Measurements from ENCODE around the gene NMUR1. TPM values are rescaled to one million over a fixed set of nuclear protein-coding genes. Genes with fewer than 3 reads are reported as not detected.

The NMUR1 gene
- total and polyA plus RNA-seq, 2 experiments from 2014 or later = 0.33 to 0.37 TPM

- Histone ChIP-seq H3K36me3 (replicated peaks; ENCODE audit: insufficient read depth, low read depth) (no peaks in the 10 kb centered on the region), H4K20me1 (ENCODE audit: insufficient read depth, poor library complexity, severe bottlenecking) (no peaks in the 10 kb centered on the region), H3K4me3 (no peak overlapping the region), H3K4me1 (ENCODE audit: insufficient read depth) (no peaks in the 10 kb centered on the region), H3K27ac (no peak overlapping the region), H2AFZ (no peak overlapping the region), H3K27me3 (no peaks in the 10 kb centered on the region), H3K9me3 (ENCODE audit: low read depth) (no peaks in the 10 kb centered on the region), H3K9me2 (replicated peaks; ENCODE audit: insufficient read depth) (no peaks in the 10 kb centered on the region), H3K79me2 (no peaks in the 10 kb centered on the region), H3K4me2 (no peak overlapping the region)
- 83% methylated on average over 3 of the region's 3 CpGs for WGBS (ENCODE audit: low lambda C conversion rate, missing lambda C conversion rate)
- DNase-seq (ENCODE audit: low spot score) = no peak
- TF ChIP-seq EZH2phosphoT487 (IDR thresholded peaks at IDR 0.05; ENCODE audit: low read depth, severe bottlenecking, unreplicated experiment) (no peak), CTCF (IDR thresholded peaks at IDR 0.05; ENCODE audit: poor library complexity) (no peak), EZH2 (IDR thresholded peaks at IDR 0.05; ENCODE audit: borderline replicate concordance) (no peak)
These were observed 49.5 kb downstream of the NMUR1 start for GRCh38 chr2:231480781-231481180.

- H3K9me2 ChIP-seq (replicated peaks; ENCODE audit: insufficient read depth) = no peaks in the 10 kb centered on the region
- WGBS (ENCODE audit: low lambda C conversion rate, missing lambda C conversion rate) = 78% methylated on average over 9 of the region's 9 CpGs
- DNase-seq (ENCODE audit: low spot score) = no peak
- H3K4me3 ChIP-seq = no peak overlapping the region
- H2AFZ ChIP-seq = no peak overlapping the region
- H3K27me3 ChIP-seq = no peaks in the 10 kb centered on the region
- no peaks in the 10 kb centered on the region for H3K36me3 ChIP-seq (replicated peaks; ENCODE audit: insufficient read depth, low read depth)
- no peaks in the 10 kb centered on the region for H3K79me2 ChIP-seq
- H3K27ac ChIP-seq = no peak overlapping the region
- TF ChIP-seq EZH2phosphoT487 (IDR thresholded peaks at IDR 0.05; ENCODE audit: low read depth, severe bottlenecking, unreplicated experiment) = no peak
- no peak for TF ChIP-seq CTCF (IDR thresholded peaks at IDR 0.05; ENCODE audit: poor library complexity)
- TF ChIP-seq EZH2 (IDR thresholded peaks at IDR 0.05; ENCODE audit: borderline replicate concordance) = no peak
- H4K20me1 ChIP-seq (ENCODE audit: insufficient read depth, poor library complexity, severe bottlenecking) = no peaks in the 10 kb centered on the region
- no peaks in the 10 kb centered on the region for H3K9me3 ChIP-seq (ENCODE audit: low read depth)
- H3K4me2 ChIP-seq = no peak overlapping the region
- no peaks in the 10 kb centered on the region for H3K4me1 ChIP-seq (ENCODE audit: insufficient read depth)
These were observed 50.8 kb downstream of the NMUR1 start for GRCh38 chr2:231479455-231479854.

GRCh38 chr2:231476920-231477319 lies 53.3 kb downstream of the NMUR1 start:
- no peaks in the 10 kb centered on the region for H4K20me1 ChIP-seq (ENCODE audit: insufficient read depth, poor library complexity, severe bottlenecking)
- no peak for DNase-seq (ENCODE audit: low spot score)
- H3K27me3 ChIP-seq = no peaks in the 10 kb centered on the region
- no peaks in the 10 kb centered on the region for H3K79me2 ChIP-seq
- 91% methylated on average over 3 of the region's 3 CpGs for WGBS (ENCODE audit: low lambda C conversion rate, missing lambda C conversion rate)
- no peaks in the 10 kb centered on the region for H3K9me2 ChIP-seq (replicated peaks; ENCODE audit: insufficient read depth)
- TF ChIP-seq EZH2phosphoT487 (IDR thresholded peaks at IDR 0.05; ENCODE audit: low read depth, severe bottlenecking, unreplicated experiment) (no peak), CTCF (IDR thresholded peaks at IDR 0.05; ENCODE audit: poor library complexity) (no peak), EZH2 (IDR thresholded peaks at IDR 0.05; ENCODE audit: borderline replicate concordance) (no peak)
- no peaks in the 10 kb centered on the region for H3K36me3 ChIP-seq (replicated peaks; ENCODE audit: insufficient read depth, low read depth)
- no peak overlapping the region for H3K4me2 ChIP-seq
- H3K27ac ChIP-seq = no peak overlapping the region
- H3K4me1 ChIP-seq (ENCODE audit: insufficient read depth) = no peaks in the 10 kb centered on the region
- no peak overlapping the region for H2AFZ ChIP-seq
- no peaks in the 10 kb centered on the region for H3K9me3 ChIP-seq (ENCODE audit: low read depth)
- H3K4me3 ChIP-seq = no peak overlapping the region

- no peak overlapping the region for H3K4me2 ChIP-seq
- H3K9me2 ChIP-seq (replicated peaks; ENCODE audit: insufficient read depth) = no peaks in the 10 kb centered on the region
- H2AFZ ChIP-seq = no peak overlapping the region
- H3K4me1 ChIP-seq (ENCODE audit: insufficient read depth) = no peaks in the 10 kb centered on the region
- H4K20me1 ChIP-seq (ENCODE audit: insufficient read depth, poor library complexity, severe bottlenecking) = no peaks in the 10 kb centered on the region
- H3K4me3 ChIP-seq = no peak overlapping the region
- no peaks in the 10 kb centered on the region for H3K79me2 ChIP-seq
- WGBS (ENCODE audit: low lambda C conversion rate, missing lambda C conversion rate) = 71% methylated on average over 3 of the region's 3 CpGs
- H3K9me3 ChIP-seq (ENCODE audit: low read depth) = no peaks in the 10 kb centered on the region
- no peaks in the 10 kb centered on the region for H3K27me3 ChIP-seq
- no peaks in the 10 kb centered on the region for H3K36me3 ChIP-seq (replicated peaks; ENCODE audit: insufficient read depth, low read depth)
- H3K27ac ChIP-seq = no peak overlapping the region
- TF ChIP-seq CTCF (IDR thresholded peaks at IDR 0.05; ENCODE audit: poor library complexity) = no peak
- TF ChIP-seq EZH2 (IDR thresholded peaks at IDR 0.05; ENCODE audit: borderline replicate concordance) = no peak
- TF ChIP-seq EZH2phosphoT487 (IDR thresholded peaks at IDR 0.05; ENCODE audit: low read depth, severe bottlenecking, unreplicated experiment) = no peak
- DNase-seq (ENCODE audit: low spot score) = no peak
These were observed 54.3 kb downstream of the NMUR1 start for GRCh38 chr2:231475965-231476364.
